22Rv1 (cell line): ENCODE measurements around the gene AHNAK.

Source experiments
- ZFX ChIP-seq: fragments of 450-650 bp; IDR thresholded peaks from 2 replicates; pipeline ENCODE4 v1.6.1; 2017; ENCODE audit warnings: antibody characterized with exemption, borderline replicate concordance
- TF ChIP-seq, protein P1 (sequence below): fragments of 450-650 bp; IDR thresholded peaks from 2 replicates; pipeline ENCODE4 v1.5.1; 2017; ENCODE audit warnings: mild to moderate bottlenecking

DNA sequence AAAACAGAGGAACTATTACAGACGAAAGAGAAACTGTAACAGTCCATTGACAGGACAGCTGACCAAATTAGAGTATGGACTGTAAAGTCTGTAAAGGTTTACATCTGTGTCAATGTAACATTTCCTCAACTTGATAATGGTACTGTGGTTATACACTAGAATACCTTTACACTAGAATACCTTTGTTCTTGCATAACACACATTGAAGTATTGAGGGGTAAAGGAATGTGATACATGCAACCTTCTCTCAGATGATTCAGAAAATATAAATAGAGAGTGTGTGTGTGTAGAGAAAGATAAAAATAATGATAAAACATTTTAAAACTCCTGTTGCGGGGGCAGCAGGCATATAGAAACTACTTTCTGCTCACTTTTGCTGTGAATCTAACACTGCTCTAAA lies 32.6 kb upstream of the AHNAK start:
- TF ChIP-seq, protein P1, sequence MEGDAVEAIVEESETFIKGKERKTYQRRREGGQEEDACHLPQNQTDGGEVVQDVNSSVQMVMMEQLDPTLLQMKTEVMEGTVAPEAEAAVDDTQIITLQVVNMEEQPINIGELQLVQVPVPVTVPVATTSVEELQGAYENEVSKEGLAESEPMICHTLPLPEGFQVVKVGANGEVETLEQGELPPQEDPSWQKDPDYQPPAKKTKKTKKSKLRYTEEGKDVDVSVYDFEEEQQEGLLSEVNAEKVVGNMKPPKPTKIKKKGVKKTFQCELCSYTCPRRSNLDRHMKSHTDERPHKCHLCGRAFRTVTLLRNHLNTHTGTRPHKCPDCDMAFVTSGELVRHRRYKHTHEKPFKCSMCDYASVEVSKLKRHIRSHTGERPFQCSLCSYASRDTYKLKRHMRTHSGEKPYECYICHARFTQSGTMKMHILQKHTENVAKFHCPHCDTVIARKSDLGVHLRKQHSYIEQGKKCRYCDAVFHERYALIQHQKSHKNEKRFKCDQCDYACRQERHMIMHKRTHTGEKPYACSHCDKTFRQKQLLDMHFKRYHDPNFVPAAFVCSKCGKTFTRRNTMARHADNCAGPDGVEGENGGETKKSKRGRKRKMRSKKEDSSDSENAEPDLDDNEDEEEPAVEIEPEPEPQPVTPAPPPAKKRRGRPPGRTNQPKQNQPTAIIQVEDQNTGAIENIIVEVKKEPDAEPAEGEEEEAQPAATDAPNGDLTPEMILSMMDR = no peak
- no peak for TF ChIP-seq ZFX
